ENCODE measurements around the gene PIK3CB. TPM values are rescaled to one million over a fixed set of nuclear protein-coding genes. Genes with fewer than 3 reads are reported as not detected.

PIK3CB gene
- total RNA-seq, 1 experiment from 2014 or later, result 73.9 TPM

- no peak for ATAC-seq
- no peak overlapping the region for H3K4me3 ChIP-seq (ENCODE audit: low read depth in 2 of 2, low read length in 2 of 2)
- no peaks in the 10 kb centered on the region for H3K27me3 ChIP-seq (ENCODE audit: control insufficient read depth, insufficient read depth, low read length)
- ChIA-PET CTCF (interaction anchor here (0.6 kb wide), 1 partner anchor 174 kb away, joined by 12 read pairs; no protein-coding TSS in a partner anchor), POLR2A (no interaction called here)
- TF ChIP-seq TCF7L2 (IDR thresholded peaks at IDR 0.05; ENCODE audit: low read depth, low read length) (no peak), REST (IDR thresholded peaks at IDR 0.05; ENCODE audit: insufficient read depth in 1 of 2, low read depth in 2 of 2, low read length in 1 of 2) (no peak), POLR2AphosphoS5 (IDR thresholded peaks at IDR 0.05; ENCODE audit: low read depth, low read length) (no peak), SIN3A (IDR thresholded peaks at IDR 0.05; ENCODE audit: borderline replicate concordance, insufficient read depth, low read depth, low read length) (no peak), CTCF (IDR thresholded peaks at IDR 0.05) (no peak)
- peaks cover 7% of the 10 kb centered on the region; the same call in 1 of the 2 replicates for H3K36me3 ChIP-seq (ENCODE audit: control insufficient read depth, insufficient read depth, low read length)
- no peaks in the 10 kb centered on the region for H3K9me3 ChIP-seq (ENCODE audit: control insufficient read depth, insufficient read depth, low read depth, low read length)
- DNase-seq (ENCODE audit: low read depth, low spot score), result no peak
- intact Hi-C loops (cut with micrococcal nuclease; ENCODE audit: unreplicated experiment), result no loop called here
- in situ Hi-C loops (cut with HindIII; ENCODE audit: low pct_unique_long_range_greater_than_20kb, low sequenced_read_pairs), result no loop called here
- BruUV-seq (replicated peaks), result no TSS peak
- no peak overlapping the region for H3K27ac ChIP-seq (ENCODE audit: low read length)
- no peaks in the 10 kb centered on the region for H3K4me1 ChIP-seq (ENCODE audit: control insufficient read depth, insufficient read depth, low read length)
These were observed 94.7 kb downstream of the PIK3CB start for GRCh38 chr3:138740072-138740471.

GRCh38 chr3:138732456-138732855 lies 102.3 kb downstream of the PIK3CB start:
- ATAC-seq, result no peak
- in situ Hi-C loops (cut with HindIII; ENCODE audit: low pct_unique_long_range_greater_than_20kb, low sequenced_read_pairs) (no loop called here), intact Hi-C loops (cut with micrococcal nuclease; ENCODE audit: unreplicated experiment) (no loop called here)
- POLR2A ChIA-PET, result no interaction called here
- Histone ChIP-seq H3K9me3 (ENCODE audit: control insufficient read depth, insufficient read depth, low read depth, low read length) (no peaks in the 10 kb centered on the region), H3K4me3 (ENCODE audit: low read depth in 2 of 2, low read length in 2 of 2) (no peak overlapping the region), H3K27me3 (ENCODE audit: control insufficient read depth, insufficient read depth, low read length) (no peaks in the 10 kb centered on the region), H3K4me1 (ENCODE audit: control insufficient read depth, insufficient read depth, low read length) (no peaks in the 10 kb centered on the region), H3K36me3 (ENCODE audit: control insufficient read depth, insufficient read depth, low read length) (0 out of 2 replicates have a peak, but pooled peaks cover 4% of the 10 kb centered on the region), H3K27ac (ENCODE audit: low read length) (no peak overlapping the region)
- DNase-seq (ENCODE audit: low read depth, low spot score), result no peak
- TF ChIP-seq REST (IDR thresholded peaks at IDR 0.05; ENCODE audit: insufficient read depth in 1 of 2, low read depth in 2 of 2, low read length in 1 of 2) (no peak), SIN3A (IDR thresholded peaks at IDR 0.05; ENCODE audit: borderline replicate concordance, insufficient read depth, low read depth, low read length) (no peak), CTCF (IDR thresholded peaks at IDR 0.05) (no peak), POLR2AphosphoS5 (IDR thresholded peaks at IDR 0.05; ENCODE audit: low read depth, low read length) (no peak), TCF7L2 (IDR thresholded peaks at IDR 0.05; ENCODE audit: low read depth, low read length) (no peak)
- no TSS peak for BruUV-seq (replicated peaks)
- CTCF ChIA-PET, result interaction anchor here (1.1 kb wide), 1 partner anchor 184 kb away, joined by 3 read pairs; no protein-coding TSS in a partner anchor
